Activated CD4-positive, alpha-beta T cell treated with anti-CD3 and anti-CD28 coated beads, Interleukin-2, amount 10 ng/mL, durations not matched to agents 24 days and 14 days (primary cell): ENCODE results near the gene APOA4. TPM values are rescaled to one million over a fixed set of nuclear protein-coding genes. Genes with fewer than 3 reads are reported as not detected.

Experiments
- DNase-seq: peaks from one replicate; pipeline ENCODE4 v3.0.0; 2022
- H3K27ac Mint-ChIP-seq: one replicate; pipeline ENCODE4 v1.8.0; 2022; ENCODE audit warnings: mild to moderate bottlenecking, mixed read lengths
- H3K27me3 Mint-ChIP-seq: one replicate; pipeline ENCODE4 v1.8.0; 2022; ENCODE audit warnings: mixed read lengths
- H3K36me3 Mint-ChIP-seq: one replicate; pipeline ENCODE4 v1.8.0; 2022; ENCODE audit warnings: low read depth, mild to moderate bottlenecking, mixed read lengths
- H3K4me1 Mint-ChIP-seq: one replicate; pipeline ENCODE4 v1.8.0; 2021; ENCODE audit warnings: mixed read lengths
- H3K4me3 Mint-ChIP-seq: one replicate; pipeline ENCODE4 v1.8.0; 2022; ENCODE audit warnings: mild to moderate bottlenecking, moderate library complexity, mixed read lengths
- H3K9me3 Mint-ChIP-seq: one replicate; pipeline ENCODE4 v1.8.0; 2021; ENCODE audit warnings: mixed read lengths
- intact Hi-C: fragments of 100-400 bp; cut with micrococcal nuclease; formaldehyde crosslinking; loops from one replicate; pipeline ENCODE4 v1.15.1; 2023
- total RNA-seq: library from RNA; stranded (reverse); gene quantifications from 2 replicates; pipeline ENCODE4 v1.2.3, GENCODE V29; 2022

Gene APOA4
- total RNA-seq, 1 donor from 2014 or later, result not detected

- no peak overlapping the region for H3K4me3 Mint-ChIP-seq
- peak overlapping the region; percentile 21 for H3K27ac Mint-ChIP-seq
These were observed 30.0 kb downstream of the APOA4 start for GRCh38 chr11:116792869-116793771.

GRCh38 chr11:116792144-116792868 is 30.8 kb downstream of the APOA4 start:
- H3K4me3 Mint-ChIP-seq, result no peak overlapping the region
- no peak overlapping the region for H3K27ac Mint-ChIP-seq
- peaks cover 18% of the 10 kb centered on the region for H3K4me1 Mint-ChIP-seq
- intact Hi-C loops, result no loop called here
- no peak for DNase-seq
- H3K27me3 Mint-ChIP-seq, result peaks cover 6% of the 10 kb centered on the region
- H3K9me3 Mint-ChIP-seq, result no peaks in the 10 kb centered on the region
- peaks cover 3% of the 10 kb centered on the region for H3K36me3 Mint-ChIP-seq

More at GRCh38 chr11:116792869-116793771, 30.0 kb downstream of the APOA4 start:
- Mint-ChIP-seq H3K27me3 (peaks cover 6% of the 10 kb centered on the region), H3K9me3 (no peaks in the 10 kb centered on the region), H3K4me1 (peaks cover 16% of the 10 kb centered on the region), H3K36me3 (no peaks in the 10 kb centered on the region)
- DNase-seq, result no peak
- intact Hi-C loops, result no loop called here

DNA sequence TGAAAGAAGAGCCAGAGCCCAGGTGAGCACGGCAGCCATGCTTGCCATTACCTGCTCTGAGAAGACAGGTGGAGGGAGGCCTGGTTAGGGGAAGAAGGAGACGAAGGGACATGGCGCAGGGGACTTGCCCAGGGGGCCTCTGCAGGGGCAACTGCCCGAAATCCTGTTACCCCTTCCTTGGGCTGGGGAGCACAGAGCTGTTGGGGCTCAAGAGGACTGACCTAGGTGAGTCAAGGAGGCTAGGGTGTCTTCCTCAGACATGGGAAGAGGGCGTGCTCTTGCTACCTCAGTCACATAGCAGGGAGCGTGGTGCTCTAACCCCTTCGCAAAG is 31.3 kb downstream of the APOA4 start, which contains the start of gene APOA5:
Gene APOA5, minus strand, starts transcription at position 67 of the 331 bp plus-strand sequence. Its CDS starts 19 bp downstream, at position 48.
- H3K27me3 Mint-ChIP-seq, result peaks cover 4% of the 10 kb centered on the region
- peaks cover 22% of the 10 kb centered on the region for H3K4me1 Mint-ChIP-seq
- intact Hi-C loops, result loop anchor here (1.0 to 2.0 kb wide), 2 partner anchors 45 to 315 kb away; partner anchors contain the start of gene APOA1
- H3K9me3 Mint-ChIP-seq, result no peaks in the 10 kb centered on the region
- H3K36me3 Mint-ChIP-seq, result peaks cover 8% of the 10 kb centered on the region
- peak within 1 kb of the TSS; percentile 28 for H3K4me3 Mint-ChIP-seq
- DNase-seq, result no peak
- no peak within 1 kb of the TSS for H3K27ac Mint-ChIP-seq

DNA sequence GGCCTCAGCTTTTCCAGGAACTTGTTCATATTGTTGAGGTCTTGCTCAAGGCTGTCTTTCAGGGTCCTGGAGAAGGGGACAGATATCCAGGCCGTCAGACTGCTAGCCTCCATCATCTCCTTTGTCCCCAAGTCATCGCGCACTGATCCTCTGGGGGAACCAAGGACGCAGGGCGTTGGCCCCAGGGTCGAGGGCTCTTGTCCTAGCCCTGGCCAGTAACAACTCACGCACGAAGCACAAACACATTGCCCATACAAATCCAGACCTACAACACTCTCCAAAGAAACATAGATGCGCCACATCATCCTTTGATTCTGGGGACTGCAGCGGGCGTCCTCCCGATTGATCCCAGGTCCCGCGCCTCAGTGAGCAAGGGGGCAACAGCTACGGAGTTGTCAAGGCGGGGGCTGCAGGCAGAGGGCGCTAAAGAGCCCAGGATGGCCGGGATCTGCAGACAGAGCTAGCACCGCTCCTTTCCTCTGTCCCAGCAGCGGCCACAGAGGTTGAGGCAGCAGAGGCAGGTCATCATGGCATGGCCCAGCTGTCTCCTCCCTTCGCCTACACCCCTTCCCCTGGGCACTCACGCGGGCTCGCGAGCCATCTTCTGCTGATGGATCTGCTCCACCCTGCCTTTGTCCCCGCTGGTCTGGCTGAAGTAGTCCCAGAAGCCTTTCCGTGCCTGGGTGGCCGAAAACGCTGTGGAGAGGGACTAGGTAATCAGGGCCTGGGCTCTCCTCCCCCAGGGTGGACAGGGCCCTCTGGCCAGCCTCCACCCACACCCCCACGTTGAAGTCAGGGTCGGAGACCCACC is 31.9 kb downstream of the APOA4 start:
- Mint-ChIP-seq H3K27ac (no peak overlapping the region), H3K27me3 (peaks cover 4% of the 10 kb centered on the region), H3K4me3 (peak overlapping the region; percentile 28), H3K36me3 (peaks cover 13% of the 10 kb centered on the region), H3K4me1 (peaks cover 28% of the 10 kb centered on the region), H3K9me3 (no peaks in the 10 kb centered on the region)
- DNase-seq, result peak; percentile 94
- intact Hi-C loops, result loop anchor here (1.0 to 2.0 kb wide), 2 partner anchors 46 to 315 kb away; partner anchors contain the start of gene APOA1

DNA sequence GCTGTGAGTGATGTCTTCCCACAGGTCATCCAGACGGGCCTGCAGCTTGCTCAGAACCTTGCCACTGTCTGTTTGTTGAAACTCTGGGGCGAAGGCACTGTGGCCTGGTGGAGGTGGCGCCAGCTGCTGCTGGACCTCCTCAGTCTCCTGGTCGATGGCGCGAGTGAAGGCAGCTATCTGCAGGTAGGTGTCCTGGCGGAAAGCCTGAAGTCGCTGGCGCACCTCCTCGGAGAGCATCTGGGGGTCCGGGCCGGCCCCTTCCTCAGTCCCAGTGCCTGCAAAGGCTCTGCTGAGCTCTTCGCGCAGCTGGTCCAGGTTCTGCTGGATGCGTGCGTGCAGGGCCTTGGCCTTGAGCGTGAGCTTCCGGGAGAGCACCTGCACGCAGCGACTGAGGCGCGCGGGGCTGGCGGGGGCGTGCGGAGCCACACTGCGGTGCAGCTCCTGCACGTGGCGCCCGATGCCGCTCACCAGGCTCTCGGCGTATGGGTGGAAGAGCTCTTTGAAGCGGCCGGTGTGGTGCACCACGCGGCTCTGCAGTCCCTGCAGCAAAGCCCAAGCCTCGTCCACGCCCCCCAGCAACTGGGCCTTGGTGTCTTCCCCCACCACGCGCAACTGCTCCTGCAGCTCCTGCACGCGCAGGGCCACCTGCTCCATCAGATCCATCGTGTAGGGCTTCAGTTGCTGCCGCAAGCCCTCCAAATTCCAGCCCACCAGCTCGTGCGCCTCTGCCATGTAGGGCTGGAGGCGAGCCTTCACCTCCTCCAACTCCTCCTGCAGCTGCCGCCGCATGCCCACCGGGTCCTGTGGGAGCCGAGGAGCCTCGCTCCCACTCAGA is 32.7 kb downstream of the APOA4 start:
- intact Hi-C loops, result loop anchor here (1.0 to 2.0 kb wide), 2 partner anchors 46 to 316 kb away; partner anchors contain the start of gene APOA1
- H3K4me3 Mint-ChIP-seq, result no peak overlapping the region
- no peak for DNase-seq
- H3K36me3 Mint-ChIP-seq, result peaks cover 20% of the 10 kb centered on the region
- H3K9me3 Mint-ChIP-seq, result no peaks in the 10 kb centered on the region
- peaks cover 33% of the 10 kb centered on the region for H3K4me1 Mint-ChIP-seq
- H3K27ac Mint-ChIP-seq, result no peak overlapping the region
- H3K27me3 Mint-ChIP-seq, result peaks cover 4% of the 10 kb centered on the region

- Mint-ChIP-seq H3K4me3 (no peak overlapping the region), H3K27ac (no peak overlapping the region), H3K9me3 (no peaks in the 10 kb centered on the region), H3K4me1 (peaks cover 42% of the 10 kb centered on the region), H3K36me3 (peaks cover 34% of the 10 kb centered on the region), H3K27me3 (peaks cover 4% of the 10 kb centered on the region)
- intact Hi-C loops, result loop anchor here (1.0 to 5.0 kb wide), 3 partner anchors 16 to 443 kb away; partner anchors contain the start of genes PCSK7 and RNF214
- DNase-seq, result no peak
These were observed 34.1 kb downstream of the APOA4 start for GRCh38 chr11:116788975-116789374.

- H3K9me3 Mint-ChIP-seq, result no peaks in the 10 kb centered on the region
- H3K27ac Mint-ChIP-seq, result peak overlapping the region; percentile 87
- H3K36me3 Mint-ChIP-seq, result peaks cover 36% of the 10 kb centered on the region
- no peak for DNase-seq
- H3K27me3 Mint-ChIP-seq, result peaks cover 4% of the 10 kb centered on the region
- intact Hi-C loops, result loop anchor here (1.0 to 5.0 kb wide), 3 partner anchors 15 to 444 kb away; partner anchors contain the start of genes PCSK7 and RNF214
- peaks cover 42% of the 10 kb centered on the region for H3K4me1 Mint-ChIP-seq
- H3K4me3 Mint-ChIP-seq, result peak overlapping the region; percentile 97
These were observed 34.6 kb downstream of the APOA4 start for GRCh38 chr11:116788534-116788933.

DNA sequence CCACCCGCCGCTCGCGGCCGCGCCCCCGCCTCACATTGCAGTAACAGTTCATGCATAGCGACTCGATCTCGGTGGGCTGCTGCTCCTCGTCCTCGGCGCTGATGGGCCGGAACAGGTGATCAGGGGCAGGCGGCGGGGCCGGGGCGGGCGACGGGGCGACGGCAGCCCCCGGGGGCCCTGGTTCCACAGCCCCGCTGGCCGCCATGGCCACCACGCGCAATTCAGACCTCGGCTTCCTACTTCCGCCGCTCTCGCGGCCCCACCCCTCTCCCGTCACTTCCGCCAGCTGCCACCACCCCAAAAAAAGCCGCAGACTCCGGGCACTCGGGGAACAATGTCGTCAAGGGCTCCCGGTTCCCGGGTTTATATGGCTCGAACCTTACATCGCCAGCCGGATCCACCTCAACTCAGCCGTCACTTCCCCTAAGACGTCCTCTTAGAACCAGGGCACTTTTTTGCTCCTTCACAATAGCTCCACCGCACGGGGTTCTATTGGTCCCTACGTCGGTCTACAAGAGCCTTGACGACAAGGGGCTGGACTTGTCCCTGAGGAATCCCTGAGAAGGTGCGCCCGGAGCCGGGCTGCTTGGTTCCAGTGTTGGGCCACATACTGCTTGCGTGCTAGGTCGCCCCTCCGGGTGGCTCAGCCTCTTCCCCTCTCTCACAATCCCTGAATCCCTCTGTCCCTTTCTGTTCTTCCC is 35.2 kb downstream of the APOA4 start, which contains the start of gene ZPR1:
Gene ZPR1, minus strand, starts transcription at position 238 of the 701 bp plus-strand sequence. Its CDS starts 33 bp downstream, at position 205.
- peak within 1 kb of the TSS; percentile 87 for H3K27ac Mint-ChIP-seq
- peak; percentile 97 for DNase-seq
- intact Hi-C loops, result loop anchor here (1.0 to 5.0 kb wide), 3 partner anchors 15 to 444 kb away; partner anchors contain the start of genes PCSK7 and RNF214
- peak within 1 kb of the TSS; percentile 97 for H3K4me3 Mint-ChIP-seq
- no peaks in the 10 kb centered on the region for H3K9me3 Mint-ChIP-seq
- H3K4me1 Mint-ChIP-seq, result peaks cover 44% of the 10 kb centered on the region
- H3K36me3 Mint-ChIP-seq, result peaks cover 42% of the 10 kb centered on the region
- H3K27me3 Mint-ChIP-seq, result peaks cover 2% of the 10 kb centered on the region

DNA sequence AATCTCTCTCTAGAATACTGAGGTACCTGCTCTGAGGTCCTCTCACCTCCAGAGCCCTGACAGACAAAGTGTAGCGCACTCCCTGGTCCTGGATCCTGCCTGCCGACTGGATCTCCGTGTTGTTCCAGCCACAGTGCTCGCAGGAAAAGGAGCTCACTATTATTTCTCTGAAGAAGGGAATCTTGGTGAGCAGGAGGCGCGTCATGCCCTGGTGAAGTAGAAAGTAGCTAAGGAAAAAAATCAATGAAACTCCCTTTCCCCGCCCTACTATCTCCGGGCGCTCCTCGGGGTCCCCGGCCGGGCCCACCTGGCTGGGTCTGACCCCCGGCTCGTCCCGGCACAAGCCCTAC is 35.7 kb downstream of the APOA4 start:
- DNase-seq, result no peak
- H3K27me3 Mint-ChIP-seq, result peaks cover 2% of the 10 kb centered on the region
- peak overlapping the region; percentile 76 for H3K27ac Mint-ChIP-seq
- intact Hi-C loops, result loop anchor here (5.0 kb wide), 1 partner anchor 445 kb away; the partner anchor contains the start of genes PCSK7 and RNF214
- peaks cover 47% of the 10 kb centered on the region for H3K36me3 Mint-ChIP-seq
- peaks cover 49% of the 10 kb centered on the region for H3K4me1 Mint-ChIP-seq
- H3K9me3 Mint-ChIP-seq, result no peaks in the 10 kb centered on the region
- H3K4me3 Mint-ChIP-seq, result peak overlapping the region; percentile 97

DNA sequence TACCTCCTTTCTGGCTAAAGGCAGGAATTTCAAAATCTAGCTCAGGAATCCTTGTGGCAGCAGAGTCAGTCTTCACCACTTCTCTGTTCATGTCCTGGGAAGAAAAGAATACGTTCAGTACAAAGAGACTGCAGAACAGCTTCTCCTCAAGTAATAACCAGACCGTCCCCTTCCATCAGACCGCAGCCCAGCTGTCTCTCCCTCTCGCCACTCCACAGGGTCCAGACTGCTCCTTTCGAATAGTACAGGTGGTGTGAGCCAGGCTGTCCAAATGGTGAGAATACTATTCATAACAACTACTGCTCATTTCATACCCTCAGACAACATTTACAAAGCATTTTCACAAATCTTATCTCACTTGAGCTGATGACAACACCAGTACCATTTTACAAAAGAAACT is 36.1 kb downstream of the APOA4 start:
- H3K27ac Mint-ChIP-seq, result peak overlapping the region; percentile 76
- H3K4me1 Mint-ChIP-seq, result peaks cover 53% of the 10 kb centered on the region
- H3K9me3 Mint-ChIP-seq, result no peaks in the 10 kb centered on the region
- peaks cover 2% of the 10 kb centered on the region for H3K27me3 Mint-ChIP-seq
- intact Hi-C loops, result loop anchor here (5.0 kb wide), 1 partner anchor 445 kb away; the partner anchor contains the start of genes PCSK7 and RNF214
- H3K36me3 Mint-ChIP-seq, result peaks cover 52% of the 10 kb centered on the region
- no peak for DNase-seq
- peak overlapping the region; percentile 97 for H3K4me3 Mint-ChIP-seq

GRCh38 chr11:116786326-116786725 is 36.8 kb downstream of the APOA4 start:
- H3K27ac Mint-ChIP-seq, result no peak overlapping the region
- peaks cover 52% of the 10 kb centered on the region for H3K4me1 Mint-ChIP-seq
- intact Hi-C loops, result loop anchor here (5.0 kb wide), 1 partner anchor 446 kb away; the partner anchor contains the start of genes PCSK7 and RNF214
- H3K9me3 Mint-ChIP-seq, result no peaks in the 10 kb centered on the region
- peaks cover 2% of the 10 kb centered on the region for H3K27me3 Mint-ChIP-seq
- DNase-seq, result no peak
- peaks cover 57% of the 10 kb centered on the region for H3K36me3 Mint-ChIP-seq
- peak overlapping the region; percentile 97 for H3K4me3 Mint-ChIP-seq

GRCh38 chr11:116782728-116783127 is 40.4 kb downstream of the APOA4 start:
- DNase-seq, result no peak
- Mint-ChIP-seq H3K9me3 (no peaks in the 10 kb centered on the region), H3K27me3 (no peaks in the 10 kb centered on the region), H3K36me3 (peaks cover 87% of the 10 kb centered on the region), H3K27ac (peak overlapping the region; percentile 59), H3K4me3 (no peak overlapping the region), H3K4me1 (peaks cover 55% of the 10 kb centered on the region)
- intact Hi-C loops, result no loop called here
